ENCODE results near the gene CCDC187. TPM values are rescaled to one million over a fixed set of nuclear protein-coding genes. Genes with fewer than 3 reads are reported as not detected.

Gene CCDC187
- total RNA-seq, 1 experiment from 2014 or later = 0.04 TPM

DNA sequence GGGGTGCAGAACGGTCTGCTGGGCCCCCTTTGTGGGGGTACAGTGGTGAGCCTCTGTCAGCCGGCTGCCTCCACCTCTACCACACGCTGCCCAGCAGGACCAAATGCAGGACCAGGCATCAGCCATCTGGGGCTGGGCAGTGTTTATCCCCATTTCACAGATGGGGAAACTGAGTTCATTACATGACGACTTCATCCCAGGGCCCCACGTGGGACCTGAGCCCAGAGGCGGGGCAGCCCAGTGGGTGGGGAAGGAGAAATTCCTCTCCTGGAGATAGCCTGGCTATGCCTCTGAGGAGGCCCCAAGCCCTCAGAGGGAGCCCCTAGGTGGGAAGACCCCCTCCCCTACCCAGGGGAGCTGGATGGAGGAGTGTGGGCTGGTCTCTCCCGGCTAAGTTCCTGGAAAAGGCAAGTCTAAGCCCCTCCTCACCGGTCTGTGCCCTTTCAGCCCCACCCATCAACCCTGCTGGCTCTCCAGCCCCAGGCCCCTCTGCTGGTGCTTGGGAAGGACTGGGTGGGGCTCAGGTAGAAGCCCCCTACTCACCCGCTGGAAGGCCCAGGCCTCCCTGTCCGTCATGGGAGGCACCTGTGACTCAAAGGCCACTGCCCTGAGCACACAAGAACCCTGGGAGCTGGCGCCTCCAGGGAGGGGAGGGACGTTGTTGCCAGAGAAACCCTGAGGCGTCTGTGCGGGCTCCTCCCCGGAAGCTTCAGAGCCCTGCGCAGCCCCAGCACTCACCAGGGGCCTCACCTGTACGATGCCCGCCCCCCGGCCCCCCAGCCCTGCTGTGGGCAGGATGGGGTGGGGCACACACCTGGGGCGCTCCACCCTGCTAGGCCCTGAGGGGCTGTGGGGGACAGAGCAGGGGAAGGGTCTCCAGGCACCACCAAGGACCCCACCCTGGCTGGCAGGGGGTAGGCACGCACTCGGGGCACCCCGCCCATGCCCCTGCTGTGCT, 7.4 kb upstream of the CCDC187 start:
- Mint-ChIP-seq H3K9me3 (peaks cover 21% of the 10 kb centered on the region), H3K36me3 (peaks cover 16% of the 10 kb centered on the region), H3K27ac (no peak overlapping the region), H3K4me3 (no peak overlapping the region), H3K27me3 (ENCODE audit: low read depth) (no peaks in the 10 kb centered on the region; the same call in 1 of the 2 replicates), H3K4me1 (no peaks in the 10 kb centered on the region)
- TF ChIP-seq, protein P1, sequence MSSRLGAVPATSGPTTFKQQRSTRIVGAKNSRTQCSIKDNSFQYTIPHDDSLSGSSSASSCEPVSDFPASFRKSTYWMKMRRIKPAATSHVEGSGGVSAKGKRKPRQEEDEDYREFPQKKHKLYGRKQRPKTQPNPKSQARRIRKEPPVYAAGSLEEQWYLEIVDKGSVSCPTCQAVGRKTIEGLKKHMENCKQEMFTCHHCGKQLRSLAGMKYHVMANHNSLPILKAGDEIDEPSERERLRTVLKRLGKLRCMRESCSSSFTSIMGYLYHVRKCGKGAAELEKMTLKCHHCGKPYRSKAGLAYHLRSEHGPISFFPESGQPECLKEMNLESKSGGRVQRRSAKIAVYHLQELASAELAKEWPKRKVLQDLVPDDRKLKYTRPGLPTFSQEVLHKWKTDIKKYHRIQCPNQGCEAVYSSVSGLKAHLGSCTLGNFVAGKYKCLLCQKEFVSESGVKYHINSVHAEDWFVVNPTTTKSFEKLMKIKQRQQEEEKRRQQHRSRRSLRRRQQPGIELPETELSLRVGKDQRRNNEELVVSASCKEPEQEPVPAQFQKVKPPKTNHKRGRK (CRISPR knock-in tag; IDR thresholded peaks at IDR 0.05; ENCODE audit: borderline replicate concordance) = no peak
- TF ChIP-seq, protein P2, sequence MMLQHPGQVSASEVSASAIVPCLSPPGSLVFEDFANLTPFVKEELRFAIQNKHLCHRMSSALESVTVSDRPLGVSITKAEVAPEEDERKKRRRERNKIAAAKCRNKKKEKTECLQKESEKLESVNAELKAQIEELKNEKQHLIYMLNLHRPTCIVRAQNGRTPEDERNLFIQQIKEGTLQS (CRISPR knock-in tag; conservative IDR thresholded peaks at IDR 0.05) = no peak
- no peak for TF ChIP-seq EMX1 (CRISPR knock-in tag; IDR thresholded peaks at IDR 0.05)
- TF ChIP-seq ZBTB21 (CRISPR knock-in tag; IDR thresholded peaks at IDR 0.05; ENCODE audit: borderline replicate concordance) = no peak
- TF ChIP-seq, protein P3, sequence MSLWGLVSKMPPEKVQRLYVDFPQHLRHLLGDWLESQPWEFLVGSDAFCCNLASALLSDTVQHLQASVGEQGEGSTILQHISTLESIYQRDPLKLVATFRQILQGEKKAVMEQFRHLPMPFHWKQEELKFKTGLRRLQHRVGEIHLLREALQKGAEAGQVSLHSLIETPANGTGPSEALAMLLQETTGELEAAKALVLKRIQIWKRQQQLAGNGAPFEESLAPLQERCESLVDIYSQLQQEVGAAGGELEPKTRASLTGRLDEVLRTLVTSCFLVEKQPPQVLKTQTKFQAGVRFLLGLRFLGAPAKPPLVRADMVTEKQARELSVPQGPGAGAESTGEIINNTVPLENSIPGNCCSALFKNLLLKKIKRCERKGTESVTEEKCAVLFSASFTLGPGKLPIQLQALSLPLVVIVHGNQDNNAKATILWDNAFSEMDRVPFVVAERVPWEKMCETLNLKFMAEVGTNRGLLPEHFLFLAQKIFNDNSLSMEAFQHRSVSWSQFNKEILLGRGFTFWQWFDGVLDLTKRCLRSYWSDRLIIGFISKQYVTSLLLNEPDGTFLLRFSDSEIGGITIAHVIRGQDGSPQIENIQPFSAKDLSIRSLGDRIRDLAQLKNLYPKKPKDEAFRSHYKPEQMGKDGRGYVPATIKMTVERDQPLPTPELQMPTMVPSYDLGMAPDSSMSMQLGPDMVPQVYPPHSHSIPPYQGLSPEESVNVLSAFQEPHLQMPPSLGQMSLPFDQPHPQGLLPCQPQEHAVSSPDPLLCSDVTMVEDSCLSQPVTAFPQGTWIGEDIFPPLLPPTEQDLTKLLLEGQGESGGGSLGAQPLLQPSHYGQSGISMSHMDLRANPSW (CRISPR knock-in tag; conservative IDR thresholded peaks at IDR 0.05; ENCODE audit: low read depth) = no peak
- no peak for TF ChIP-seq ZNF416 (CRISPR knock-in tag; IDR thresholded peaks at IDR 0.05)
- TF ChIP-seq, protein P4, sequence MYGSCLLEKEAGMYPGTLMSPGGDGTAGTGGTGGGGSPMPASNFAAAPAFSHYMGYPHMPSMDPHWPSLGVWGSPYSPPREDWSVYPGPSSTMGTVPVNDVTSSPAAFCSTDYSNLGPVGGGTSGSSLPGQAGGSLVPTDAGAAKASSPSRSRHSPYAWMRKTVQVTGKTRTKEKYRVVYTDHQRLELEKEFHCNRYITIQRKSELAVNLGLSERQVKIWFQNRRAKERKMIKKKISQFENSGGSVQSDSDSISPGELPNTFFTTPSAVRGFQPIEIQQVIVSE (CRISPR knock-in tag; IDR thresholded peaks at IDR 0.05; ENCODE audit: borderline replicate concordance) = no peak
- TF ChIP-seq, protein P5, sequence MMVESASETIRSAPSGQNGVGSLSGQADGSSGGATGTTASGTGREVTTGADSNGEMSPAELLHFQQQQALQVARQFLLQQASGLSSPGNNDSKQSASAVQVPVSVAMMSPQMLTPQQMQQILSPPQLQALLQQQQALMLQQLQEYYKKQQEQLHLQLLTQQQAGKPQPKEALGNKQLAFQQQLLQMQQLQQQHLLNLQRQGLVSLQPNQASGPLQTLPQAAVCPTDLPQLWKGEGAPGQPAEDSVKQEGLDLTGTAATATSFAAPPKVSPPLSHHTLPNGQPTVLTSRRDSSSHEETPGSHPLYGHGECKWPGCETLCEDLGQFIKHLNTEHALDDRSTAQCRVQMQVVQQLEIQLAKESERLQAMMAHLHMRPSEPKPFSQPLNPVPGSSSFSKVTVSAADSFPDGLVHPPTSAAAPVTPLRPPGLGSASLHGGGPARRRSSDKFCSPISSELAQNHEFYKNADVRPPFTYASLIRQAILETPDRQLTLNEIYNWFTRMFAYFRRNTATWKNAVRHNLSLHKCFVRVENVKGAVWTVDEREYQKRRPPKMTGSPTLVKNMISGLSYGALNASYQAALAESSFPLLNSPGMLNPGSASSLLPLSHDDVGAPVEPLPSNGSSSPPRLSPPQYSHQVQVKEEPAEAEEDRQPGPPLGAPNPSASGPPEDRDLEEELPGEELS (CRISPR knock-in tag; IDR thresholded peaks at IDR 0.05) = no peak
- TF ChIP-seq ZNF423 (CRISPR knock-in tag; IDR thresholded peaks at IDR 0.05) = no peak
- no peak for TF ChIP-seq ZNF138 (CRISPR knock-in tag; conservative IDR thresholded peaks at IDR 0.05)
- TF ChIP-seq, protein P6, sequence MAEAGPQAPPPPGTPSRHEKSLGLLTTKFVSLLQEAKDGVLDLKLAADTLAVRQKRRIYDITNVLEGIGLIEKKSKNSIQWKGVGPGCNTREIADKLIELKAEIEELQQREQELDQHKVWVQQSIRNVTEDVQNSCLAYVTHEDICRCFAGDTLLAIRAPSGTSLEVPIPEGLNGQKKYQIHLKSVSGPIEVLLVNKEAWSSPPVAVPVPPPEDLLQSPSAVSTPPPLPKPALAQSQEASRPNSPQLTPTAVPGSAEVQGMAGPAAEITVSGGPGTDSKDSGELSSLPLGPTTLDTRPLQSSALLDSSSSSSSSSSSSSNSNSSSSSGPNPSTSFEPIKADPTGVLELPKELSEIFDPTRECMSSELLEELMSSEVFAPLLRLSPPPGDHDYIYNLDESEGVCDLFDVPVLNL (CRISPR knock-in tag; IDR thresholded peaks at IDR 0.05; ENCODE audit: borderline replicate concordance, low read depth) = no peak
- no peak for TF ChIP-seq TEAD1 (CRISPR knock-in tag; IDR thresholded peaks at IDR 0.05)
- TF ChIP-seq IRF2 (CRISPR knock-in tag; IDR thresholded peaks at IDR 0.05; ENCODE audit: borderline replicate concordance, low read depth) = no peak
- ChIA-PET POLR2A (interaction anchor here (0.9 kb wide), 1 partner anchor 15 kb away, joined by 3 read pairs; no protein-coding TSS in a partner anchor), CTCF (interaction anchor here (0.7 to 1.9 kb wide), 2 partner anchors 17 to 28 kb away, joined by 3 to 11 read pairs; partner anchors contain the start of gene GPSM1)
- ATAC-seq (peak; percentile 19; the same call in 1 of the 2 replicates), DNase-seq (ENCODE audit: low spot score) (no peak)
